ENCODE results near the gene MORN1.

MORN1 gene

DNA sequence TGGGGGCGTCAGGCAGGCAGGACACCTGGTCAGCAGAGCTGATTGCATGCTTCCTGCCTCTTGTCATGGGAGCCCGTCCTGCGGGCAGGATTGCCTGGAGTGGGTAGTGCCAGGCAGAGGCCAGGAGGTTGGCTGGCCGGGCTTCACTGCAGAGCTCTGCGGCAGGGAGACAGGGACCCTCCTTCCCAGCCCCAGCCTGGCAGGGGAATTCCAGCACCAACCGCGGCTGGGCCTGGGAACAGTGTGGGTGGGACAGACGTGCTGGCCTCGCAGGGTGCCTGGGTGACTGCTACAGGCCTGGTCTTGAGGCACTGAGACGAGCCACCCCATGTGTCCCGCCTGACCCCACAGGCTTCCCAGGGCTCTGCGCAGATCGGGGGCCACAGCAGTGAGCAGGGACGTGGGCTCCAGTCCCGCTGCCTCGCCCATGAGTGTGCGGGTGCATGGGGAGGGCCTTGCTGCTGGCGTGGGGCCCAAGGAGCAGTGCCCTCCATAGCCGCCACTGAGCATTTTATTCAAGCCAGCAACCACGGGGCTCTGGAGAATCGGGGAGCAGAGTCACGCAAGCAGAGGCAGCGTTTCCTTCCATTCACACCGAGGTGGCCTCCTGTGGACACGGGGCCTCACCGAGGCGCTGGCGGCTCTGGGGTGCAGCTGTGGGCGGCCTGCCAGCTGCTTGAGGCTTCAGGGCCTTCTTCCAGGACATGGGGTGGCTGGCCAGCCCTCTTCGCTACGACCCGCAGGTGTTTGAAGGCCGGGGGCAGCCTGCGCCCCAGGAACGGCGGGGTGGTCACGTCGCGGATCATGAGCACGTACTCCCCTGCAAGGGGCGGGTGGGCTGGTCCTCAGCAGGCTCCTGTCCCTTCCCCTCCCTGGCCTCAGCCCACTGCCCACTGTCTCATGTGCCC, 70.3 kb downstream of the MORN1 start:
- no peak for DNase-seq (ENCODE audit: low read depth, low spot score)

- no peak for DNase-seq (ENCODE audit: low read depth, low spot score)
Observed at GRCh38 chr1:2320006-2320405, 71.3 kb downstream of the MORN1 start.

- DNase-seq (ENCODE audit: low read depth, low spot score), result no peak
Observed at GRCh38 chr1:2319291-2319690, 72.1 kb downstream of the MORN1 start.

DNA sequence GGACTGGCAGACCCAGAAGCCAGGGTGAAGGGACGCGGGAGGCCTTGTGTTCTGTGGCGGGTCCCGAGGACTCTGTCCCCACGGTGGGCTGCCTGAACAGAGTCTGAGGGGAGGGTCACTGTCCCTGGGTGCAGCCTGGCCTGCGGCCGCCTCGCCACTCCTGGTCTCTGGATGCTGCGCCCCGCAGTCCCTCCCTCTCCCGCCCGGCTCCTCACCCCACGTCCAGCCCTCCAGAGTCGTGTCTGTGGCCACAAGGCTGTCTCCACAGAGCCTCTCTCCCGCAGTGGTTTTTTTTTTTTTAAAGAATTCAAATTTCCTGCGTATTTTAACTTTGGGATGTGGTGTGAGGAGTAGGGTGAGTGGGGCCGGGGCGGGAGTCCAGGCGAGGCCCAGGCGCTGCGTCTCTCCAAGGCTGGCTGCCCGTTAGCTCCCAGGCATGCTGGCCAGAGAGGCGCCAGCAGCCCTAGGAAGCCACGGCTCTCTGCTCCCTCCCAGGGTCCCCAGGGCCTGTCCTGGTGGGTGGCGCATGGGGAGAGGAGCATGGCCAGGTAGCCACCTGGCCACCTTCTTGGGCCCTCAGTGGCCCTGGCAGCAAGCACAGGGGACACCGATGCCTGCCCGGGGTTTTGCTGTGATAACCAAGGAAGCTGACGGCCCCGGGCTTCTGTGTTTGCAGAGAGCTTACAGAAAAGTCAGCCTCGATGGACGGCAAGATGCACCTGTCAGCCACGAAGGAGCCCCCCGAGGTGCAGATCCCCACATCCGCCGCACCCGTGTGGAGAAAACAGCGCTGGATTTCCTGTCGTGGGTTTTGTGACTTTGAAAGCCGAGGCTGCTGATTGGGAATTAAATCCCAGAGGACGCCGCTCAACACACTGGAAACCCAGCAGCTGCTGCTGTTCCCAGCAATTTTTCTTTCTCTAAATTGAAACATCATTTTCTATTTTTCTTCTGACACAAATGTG, 72.8 kb downstream of the MORN1 start:
- no peak for DNase-seq (ENCODE audit: low read depth, low spot score)

DNA sequence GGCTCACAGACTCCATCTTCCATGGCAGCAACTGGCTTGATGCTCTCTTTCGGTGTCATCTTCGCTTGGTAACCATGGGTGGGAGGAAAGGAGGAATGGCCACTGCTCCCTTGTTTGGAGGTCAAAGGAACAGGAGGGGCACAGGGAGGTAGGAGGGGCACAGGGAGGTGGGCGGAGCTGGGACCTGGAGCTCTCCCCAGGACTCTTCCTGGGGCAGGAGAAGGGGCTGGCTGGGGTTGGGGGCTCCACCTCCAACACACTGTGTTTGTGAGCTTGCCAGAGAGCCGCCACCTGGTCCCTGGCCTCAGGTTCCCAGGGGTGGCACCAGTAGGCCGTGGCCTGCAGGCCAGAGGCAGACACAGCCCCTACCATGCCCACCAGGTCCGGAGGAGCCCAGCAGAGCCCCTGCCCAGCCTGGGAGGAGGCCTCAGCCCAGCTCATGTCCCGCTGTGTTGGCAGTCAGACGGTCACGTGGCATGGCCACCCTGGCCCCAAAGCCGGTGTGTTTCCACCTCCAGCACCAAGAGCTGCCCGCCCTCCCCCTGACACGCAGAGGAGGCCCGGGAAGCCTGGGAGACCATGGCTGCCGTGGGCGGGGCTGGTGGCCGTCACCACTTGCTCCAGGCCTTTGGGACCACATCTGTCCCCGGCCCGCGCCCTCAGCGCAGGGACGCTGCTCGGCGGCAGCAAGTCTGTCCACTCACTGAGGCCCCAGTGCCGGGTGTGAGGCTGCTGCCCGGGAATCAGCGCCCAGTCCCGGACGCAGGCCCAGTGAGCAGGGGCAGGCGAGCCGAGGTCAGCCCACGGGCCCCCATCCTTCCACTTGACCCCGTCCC, 73.9 kb downstream of the MORN1 start:
- DNase-seq (ENCODE audit: low read depth, low spot score), result no peak

DNA sequence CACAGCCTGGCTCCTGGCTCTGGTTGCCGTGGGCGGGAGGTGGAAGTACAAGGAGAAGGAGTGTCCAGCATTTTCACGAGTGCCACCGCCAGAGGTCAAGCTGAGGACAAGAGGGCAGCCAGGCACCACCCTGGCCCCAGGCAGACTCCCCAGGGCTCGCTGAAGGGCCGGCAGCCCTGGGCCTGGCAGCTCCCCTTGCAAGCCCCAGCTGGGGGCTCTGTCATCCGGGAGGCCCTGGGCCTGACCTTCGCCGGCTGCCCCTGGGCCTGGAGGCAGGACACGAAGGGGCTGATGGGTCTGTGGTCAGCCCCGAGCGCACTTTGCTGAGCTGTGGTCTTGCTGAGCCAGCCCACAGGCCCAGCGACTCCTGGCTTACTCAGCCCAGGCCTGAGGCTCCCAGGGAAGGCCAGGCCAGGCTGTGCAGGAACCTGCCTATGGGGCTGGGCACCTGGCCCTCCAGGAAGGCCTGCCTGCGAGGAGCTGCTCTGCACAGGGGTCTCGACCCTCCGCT, 74.8 kb downstream of the MORN1 start:
- DNase-seq (ENCODE audit: low read depth, low spot score), result no peak

DNA sequence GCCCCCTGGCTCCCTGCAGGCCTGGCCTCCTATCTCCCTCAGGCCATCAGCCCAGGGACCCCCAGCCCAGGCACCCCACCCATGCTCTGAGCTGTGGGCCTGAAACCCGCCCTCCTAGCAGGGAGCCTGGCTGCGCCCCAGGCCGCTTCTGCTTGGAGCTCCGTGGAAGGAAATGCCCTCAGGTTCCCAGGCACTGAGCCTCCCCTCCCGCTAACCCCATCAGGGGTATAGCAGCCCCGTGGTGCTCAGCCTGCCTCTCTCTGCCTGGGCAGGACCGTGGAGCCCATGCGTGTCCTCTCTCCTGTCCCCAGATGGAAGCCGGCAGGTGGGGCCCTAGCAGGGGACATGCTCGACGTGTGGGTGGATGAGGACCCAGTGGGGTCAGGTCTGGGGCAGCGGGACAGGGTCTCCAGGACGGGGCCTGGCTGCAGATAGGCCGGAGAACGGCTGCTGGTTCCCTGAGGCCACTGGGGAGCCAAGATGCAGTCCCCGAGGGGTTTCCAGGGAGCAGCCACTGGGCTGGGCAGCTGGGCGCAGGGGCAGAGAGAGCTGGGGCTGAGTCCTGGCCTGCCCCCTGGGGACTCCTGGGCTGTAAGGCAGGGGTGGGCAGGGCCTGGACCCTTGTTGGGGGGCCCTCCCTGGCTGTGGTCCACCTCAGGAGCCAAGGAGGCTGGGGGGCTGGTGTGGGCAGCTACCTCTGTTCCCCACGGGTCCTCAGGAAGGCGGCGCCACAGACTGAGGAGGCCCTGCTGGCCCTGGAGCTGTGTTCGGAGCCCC, 75.5 kb downstream of the MORN1 start:
- no peak for DNase-seq (ENCODE audit: low read depth, low spot score)

- DNase-seq (ENCODE audit: low read depth, low spot score), result no peak
Observed at GRCh38 chr1:2314803-2315673, 76.3 kb downstream of the MORN1 start.

- DNase-seq (ENCODE audit: low read depth, low spot score), result no peak
Observed at GRCh38 chr1:2314273-2314802, 77.0 kb downstream of the MORN1 start.

- DNase-seq (ENCODE audit: low read depth, low spot score), result no peak
Observed at GRCh38 chr1:2313651-2314261, 77.6 kb downstream of the MORN1 start.

GRCh38 chr1:2312515-2313301, 78.6 kb downstream of the MORN1 start:
- no peak for DNase-seq (ENCODE audit: low read depth, low spot score)

DNA sequence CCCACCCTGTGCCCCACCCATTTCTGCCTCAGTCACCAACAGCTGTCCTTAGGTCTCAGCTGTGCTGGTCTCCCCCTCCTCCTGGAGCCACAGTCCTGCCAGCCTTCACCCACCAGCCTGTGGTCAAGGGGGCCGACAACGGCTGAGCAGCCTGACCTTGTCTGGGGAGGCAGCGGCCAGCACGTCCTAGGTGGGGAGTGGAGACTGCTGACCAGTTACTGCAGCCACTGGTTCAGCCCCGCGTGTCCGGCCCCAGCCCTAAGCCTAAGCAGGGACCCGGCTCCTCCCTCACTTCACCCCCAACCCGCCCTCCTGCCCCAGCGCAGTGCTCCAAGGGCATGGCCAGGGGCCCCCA, 79.2 kb downstream of the MORN1 start:
- no peak for DNase-seq (ENCODE audit: low read depth, low spot score)

DNA sequence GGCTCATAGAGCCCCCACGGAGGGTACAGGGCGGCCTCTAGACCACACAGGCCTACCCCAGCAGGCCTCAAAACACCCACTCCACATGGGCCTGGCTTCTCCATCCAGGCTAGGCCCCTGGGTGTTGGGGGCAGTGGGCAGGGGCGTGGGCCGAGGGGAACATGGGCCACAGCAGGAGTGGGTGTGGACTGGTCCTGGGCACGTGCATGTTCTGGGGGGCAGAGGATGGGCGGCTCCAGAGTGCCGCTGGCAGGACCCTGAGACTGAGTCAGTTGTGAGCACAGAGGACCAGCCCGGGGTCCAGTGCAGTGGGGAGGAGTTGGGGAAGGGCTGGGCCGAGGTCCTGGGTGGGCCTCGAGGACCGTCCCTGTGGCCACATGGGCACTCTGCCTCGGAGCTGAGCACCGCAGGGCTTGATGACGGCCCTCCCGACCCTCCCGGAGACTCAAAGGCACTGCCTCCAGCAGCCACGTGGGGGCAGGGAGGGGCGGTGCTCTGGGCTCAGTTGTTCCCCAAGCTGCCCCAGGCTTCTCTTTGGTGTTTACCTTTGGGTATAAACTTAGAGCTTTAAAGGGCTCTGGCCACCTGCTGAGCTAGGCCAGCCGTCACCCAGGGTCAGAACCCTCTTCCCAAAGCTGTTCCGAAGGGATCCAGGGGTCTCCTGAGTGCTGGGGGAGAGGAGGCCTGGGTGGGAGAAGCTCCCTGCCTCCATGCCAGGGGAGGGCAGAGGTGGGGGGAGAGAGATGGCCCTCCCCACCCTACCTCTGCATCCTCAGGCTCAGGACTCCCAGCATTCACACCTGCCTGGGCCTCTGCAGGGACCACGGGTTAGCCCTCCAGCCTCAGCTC, 79.9 kb downstream of the MORN1 start:
- DNase-seq (ENCODE audit: low read depth, low spot score), result no peak

- DNase-seq (ENCODE audit: low read depth, low spot score), result no peak
Observed at GRCh38 chr1:2310332-2311183, 80.8 kb downstream of the MORN1 start.

GRCh38 chr1:2308844-2309243, 82.5 kb downstream of the MORN1 start:
- no peak for DNase-seq (ENCODE audit: low read depth, low spot score)

DNA sequence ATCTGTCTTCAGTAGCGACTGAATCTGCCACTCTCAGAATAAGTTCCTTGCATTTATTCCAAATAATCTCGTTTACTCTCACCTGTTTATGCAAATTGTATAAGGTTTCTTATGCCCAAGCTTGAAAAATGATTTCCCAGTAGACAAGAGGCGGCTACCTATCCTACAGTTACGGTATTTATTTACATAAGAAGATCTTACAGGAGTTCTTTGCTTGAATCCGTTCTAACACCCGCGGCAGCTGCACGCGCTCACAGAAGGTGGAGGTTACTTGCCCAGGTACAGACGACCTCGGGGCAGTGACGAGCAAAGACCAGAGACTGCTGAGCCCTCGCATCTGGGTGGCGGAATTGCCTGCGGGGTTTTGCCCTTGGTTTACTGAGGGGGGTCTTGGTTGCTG, 83.4 kb downstream of the MORN1 start:
- DNase-seq (ENCODE audit: low read depth, low spot score), result no peak

Measured in brain pericyte (primary cell).